ENCODE results near the gene SCAMP2.

Gene SCAMP2

DNA sequence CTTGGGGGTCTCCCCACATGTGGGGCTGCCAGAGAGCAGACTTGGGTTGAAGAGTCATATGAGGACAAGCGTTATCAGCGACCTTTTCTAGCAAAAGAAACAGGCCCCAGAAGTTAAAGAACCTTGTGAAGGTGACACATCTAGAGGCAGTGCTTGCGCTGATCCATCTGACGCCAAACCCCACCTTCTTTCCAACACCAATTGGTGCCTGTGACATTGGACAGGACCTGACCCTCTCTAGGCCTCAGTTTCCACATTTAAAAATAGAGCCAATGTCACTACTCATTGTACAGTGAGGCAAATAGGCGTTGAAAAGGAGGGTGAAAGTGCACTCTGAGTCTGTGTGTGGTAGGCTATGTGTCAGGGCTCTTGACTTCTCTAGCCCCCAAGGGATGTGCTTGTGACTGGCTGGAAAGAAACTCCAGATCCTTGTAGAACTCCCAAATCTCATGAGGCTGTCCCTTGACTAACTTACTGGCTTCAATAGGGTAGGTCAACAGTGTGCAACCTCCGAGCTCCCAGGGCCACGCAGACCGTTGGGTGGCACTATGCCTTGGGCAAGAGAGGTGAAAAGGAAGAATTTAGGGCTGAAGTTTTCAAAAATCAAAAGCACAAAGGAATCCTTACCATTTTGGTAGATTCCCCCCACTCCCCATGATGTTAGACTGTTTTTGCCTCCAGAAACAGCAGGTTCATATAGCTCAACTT is 34.2 kb upstream of the SCAMP2 start:
- TF ChIP-seq, protein P1, sequence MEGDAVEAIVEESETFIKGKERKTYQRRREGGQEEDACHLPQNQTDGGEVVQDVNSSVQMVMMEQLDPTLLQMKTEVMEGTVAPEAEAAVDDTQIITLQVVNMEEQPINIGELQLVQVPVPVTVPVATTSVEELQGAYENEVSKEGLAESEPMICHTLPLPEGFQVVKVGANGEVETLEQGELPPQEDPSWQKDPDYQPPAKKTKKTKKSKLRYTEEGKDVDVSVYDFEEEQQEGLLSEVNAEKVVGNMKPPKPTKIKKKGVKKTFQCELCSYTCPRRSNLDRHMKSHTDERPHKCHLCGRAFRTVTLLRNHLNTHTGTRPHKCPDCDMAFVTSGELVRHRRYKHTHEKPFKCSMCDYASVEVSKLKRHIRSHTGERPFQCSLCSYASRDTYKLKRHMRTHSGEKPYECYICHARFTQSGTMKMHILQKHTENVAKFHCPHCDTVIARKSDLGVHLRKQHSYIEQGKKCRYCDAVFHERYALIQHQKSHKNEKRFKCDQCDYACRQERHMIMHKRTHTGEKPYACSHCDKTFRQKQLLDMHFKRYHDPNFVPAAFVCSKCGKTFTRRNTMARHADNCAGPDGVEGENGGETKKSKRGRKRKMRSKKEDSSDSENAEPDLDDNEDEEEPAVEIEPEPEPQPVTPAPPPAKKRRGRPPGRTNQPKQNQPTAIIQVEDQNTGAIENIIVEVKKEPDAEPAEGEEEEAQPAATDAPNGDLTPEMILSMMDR (IDR thresholded peaks at IDR 0.05; ENCODE audit: borderline replicate concordance, control extremely low read depth, extremely low read depth, insufficient read depth, missing control alignments), result no peak
- in situ Hi-C loops (cut with MboI; ENCODE audit: low sequenced_read_pairs, unreplicated experiment), result no loop called here
- no peak for DNase-seq (ENCODE audit: low spot score)

DNA sequence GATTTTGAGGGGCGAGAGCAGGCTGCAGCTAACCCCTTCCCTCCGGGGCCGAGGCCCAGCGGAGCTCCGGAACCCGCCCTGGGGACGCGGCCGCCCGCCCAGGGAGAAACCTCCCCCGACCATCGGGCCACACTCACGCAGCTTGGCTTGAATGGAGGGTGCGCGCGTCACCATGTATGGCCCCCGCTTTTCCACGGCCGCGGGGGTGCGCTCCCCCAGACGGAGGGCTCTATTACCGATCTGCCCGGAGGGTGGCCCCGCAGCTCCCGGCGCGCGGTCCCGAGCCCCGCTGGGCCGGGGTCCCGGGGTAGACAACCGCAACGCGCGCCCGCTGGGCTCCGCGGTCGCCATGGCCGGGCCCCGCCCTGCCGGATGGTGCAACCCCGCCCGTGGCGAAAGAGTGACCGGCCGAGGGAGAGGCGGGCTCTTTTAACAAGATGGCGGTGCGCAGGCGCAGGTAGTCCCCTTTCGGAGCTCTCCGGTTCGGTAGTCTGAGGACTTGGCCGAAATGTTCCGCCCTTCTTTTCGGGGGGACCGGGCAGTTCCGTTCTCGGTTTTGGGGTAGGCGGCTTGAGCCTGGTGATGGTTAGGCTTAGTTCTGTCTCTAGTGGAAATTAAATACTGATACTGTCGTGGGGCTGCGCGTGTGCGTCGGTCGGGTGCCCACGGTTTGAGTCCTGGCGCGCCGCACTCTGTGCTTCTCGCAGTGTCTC is 33.4 kb upstream of the SCAMP2 start, which contains the start of gene FAM219B:
Gene FAM219B, minus strand, starts transcription at position 402 of the 713 bp plus-strand sequence. Its CDS starts 51 bp downstream, at position 351.
- peak; percentile 98 for DNase-seq (ENCODE audit: low spot score)

DNA sequence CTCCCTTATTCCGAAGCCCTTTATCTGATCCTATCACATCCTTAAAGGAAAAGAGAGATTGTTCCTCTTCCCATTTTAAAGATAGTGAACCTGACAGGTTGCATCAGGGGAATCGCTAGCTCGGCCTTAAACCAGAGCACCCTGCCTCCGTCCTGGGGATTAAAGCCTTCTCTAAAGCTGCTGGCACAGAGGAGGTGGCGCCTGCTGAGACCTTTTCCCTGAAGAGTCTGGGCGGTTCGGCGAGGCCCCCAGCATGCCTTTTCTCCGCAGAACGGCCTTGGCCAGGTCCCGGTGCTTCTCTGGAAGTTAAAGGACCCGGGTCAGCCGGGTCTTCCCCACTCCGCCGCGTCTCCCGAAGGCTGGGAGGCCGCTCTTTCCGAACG is 32.9 kb upstream of the SCAMP2 start:
- TF ChIP-seq, protein P1 (IDR thresholded peaks at IDR 0.05; ENCODE audit: borderline replicate concordance, control extremely low read depth, extremely low read depth, insufficient read depth, missing control alignments), result no peak
- in situ Hi-C loops (cut with MboI; ENCODE audit: low sequenced_read_pairs, unreplicated experiment), result no loop called here
- DNase-seq (ENCODE audit: low spot score), result no peak

More for the DNA sequence above, 33.4 kb upstream of the SCAMP2 start, which contains the start of gene FAM219B:
- TF ChIP-seq, protein P1 (IDR thresholded peaks at IDR 0.05; ENCODE audit: borderline replicate concordance, control extremely low read depth, extremely low read depth, insufficient read depth, missing control alignments), result no peak
- in situ Hi-C loops (cut with MboI; ENCODE audit: low sequenced_read_pairs, unreplicated experiment), result no loop called here

GRCh38 chr15:74904190-74904805 is 31.1 kb upstream of the SCAMP2 start:
- DNase-seq (ENCODE audit: low spot score), result no peak
- in situ Hi-C loops (cut with MboI; ENCODE audit: low sequenced_read_pairs, unreplicated experiment), result no loop called here

DNA sequence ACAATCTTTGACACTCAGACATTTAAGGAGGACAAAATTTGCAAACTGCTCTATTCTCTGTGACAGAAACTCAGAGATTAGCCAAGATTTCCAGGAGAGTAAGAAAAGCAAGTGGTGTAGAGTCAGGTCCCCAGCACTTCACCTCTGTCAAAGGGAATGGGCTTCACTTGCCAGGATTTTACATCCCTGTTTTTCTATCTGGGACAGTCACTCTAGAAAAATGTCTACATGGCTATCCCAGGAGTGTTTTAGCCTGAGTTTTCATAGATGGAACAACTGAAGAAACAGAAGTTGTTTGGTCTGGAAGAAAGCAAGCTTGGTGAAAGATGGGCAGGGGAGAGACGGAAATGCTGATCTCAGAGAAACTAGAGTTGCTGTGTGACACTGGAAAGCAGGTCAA is 30.5 kb upstream of the SCAMP2 start:
- in situ Hi-C loops (cut with MboI; ENCODE audit: low sequenced_read_pairs, unreplicated experiment), result no loop called here
- DNase-seq (ENCODE audit: low spot score), result no peak

More at GRCh38 chr15:74904190-74904805, 31.1 kb upstream of the SCAMP2 start:
- TF ChIP-seq, protein P1 (IDR thresholded peaks at IDR 0.05; ENCODE audit: borderline replicate concordance, control extremely low read depth, extremely low read depth, insufficient read depth, missing control alignments), result no peak

More for the DNA sequence above, 30.5 kb upstream of the SCAMP2 start:
- TF ChIP-seq, protein P1 (IDR thresholded peaks at IDR 0.05; ENCODE audit: borderline replicate concordance, control extremely low read depth, extremely low read depth, insufficient read depth, missing control alignments), result no peak

All from GM13976 (cell line).